Measurements from ENCODE around the gene MINDY4. TPM values are rescaled to one million over a fixed set of nuclear protein-coding genes. Genes with fewer than 3 reads are reported as not detected.

The MINDY4 gene
- total and polyA plus RNA-seq, 2 donors (not counting 1 experiment from before 2014, with no cell fraction given): 0.12 to 1.1 TPM

- POLR2A ChIA-PET: no interaction called here
These were observed 28.2 kb downstream of the MINDY4 start for GRCh38 chr7:30799206-30799975.

More at GRCh38 chr7:30799206-30799975, 28.2 kb downstream of the MINDY4 start:
- WGBS (ENCODE audit: insufficient coverage): 64% methylated on average over 2 of the region's 2 CpGs
- intact Hi-C loops (cut with micrococcal nuclease): no loop called here
- Mint-ChIP-seq H3K4me1 (peaks cover 24% of the 10 kb centered on the region), H3K27me3 (no peaks in the 10 kb centered on the region), H3K27ac (no peak overlapping the region), H3K4me3 (no peak overlapping the region), H3K9me3 (ENCODE audit: insufficient read depth) (no peaks in the 10 kb centered on the region)
- no peak for TF ChIP-seq EZH2 (IDR thresholded peaks at IDR 0.05; ENCODE audit: borderline replicate concordance, insufficient read depth, low read depth, low read length, poor library complexity, severe bottlenecking)
- TF ChIP-seq CTCF (IDR thresholded peaks at IDR 0.05): no peak
- Histone ChIP-seq H3K27me3 (replicated peaks in 1 of 4; ENCODE audit: control extremely low read depth in 1 of 4, control insufficient read depth in 3 of 4, insufficient read depth in 4 of 4, low read length in 3 of 4) (no peaks in the 10 kb centered on the region), H2AFZ (ENCODE audit: insufficient read depth, low read depth, low read length, poor library complexity, severe bottlenecking) (no peak overlapping the region), H3K9ac (ENCODE audit: low read length) (no peak overlapping the region), H3K4me3 (ENCODE audit: control extremely low read depth in 1 of 5, extremely low read depth in 1 of 5, insufficient read depth in 1 of 5, low read depth in 2 of 5, low read length in 4 of 5) (no peak overlapping the region), H3K9me3 (ENCODE audit: control extremely low read depth in 1 of 3, control insufficient read depth in 2 of 3, insufficient read depth in 1 of 3, low read length in 2 of 3) (no peaks in the 10 kb centered on the region), H3K4me1 (ENCODE audit: control insufficient read depth in 2 of 2, insufficient read depth in 2 of 2, low read length in 2 of 2) (peaks cover 0 to 15% of the 10 kb centered on the region in 2 donors), H3K4me2 (replicated peaks; ENCODE audit: low read depth, low read length, poor library complexity, severe bottlenecking) (no peak overlapping the region), H4K20me1 (ENCODE audit: control insufficient read depth, insufficient read depth, low read length, poor library complexity, severe bottlenecking) (no peaks in the 10 kb centered on the region), H3K36me3 (replicated peaks in 1 of 2; ENCODE audit: control extremely low read depth in 1 of 2, control insufficient read depth in 1 of 2, extremely low read depth in 1 of 2, insufficient read depth in 2 of 2, low read length in 1 of 2) (no peaks in the 10 kb centered on the region), H3K79me2 (ENCODE audit: control insufficient read depth, insufficient read depth, low read length) (no peaks in the 10 kb centered on the region), H3K27ac (ENCODE audit: low read length in 2 of 2) (no peak overlapping the region)
- DNase-seq: peak; percentile 13
- ATAC-seq (ENCODE audit: low read depth): peak; percentile 49
- CTCF ChIA-PET: interaction anchor here (0.8 to 2.2 kb wide), 4 partner anchors 15 to 323 kb away, joined by 3 to 9 read pairs (median 3); no protein-coding TSS in a partner anchor
